Myocyte (in vitro differentiated cells): ENCODE measurements around the gene PHRF1. TPM values are rescaled to one million over a fixed set of nuclear protein-coding genes. Genes with fewer than 3 reads are reported as not detected.

Experiments used
- DNase-seq: peaks from one replicate; pipeline ENCODE4 v3.0.0-alpha.2; 2012; ENCODE audit warnings: low read depth
- total RNA-seq: library from RNA; depleted of rRNA; stranded (reverse); fragments of >200 nt; gene quantifications from 2 replicates; pipeline ENCODE4 v1.2.3, GENCODE V29; 2014

The PHRF1 gene
- total RNA-seq, 1 donor from 2014 or later, result 27.7 TPM

DNA sequence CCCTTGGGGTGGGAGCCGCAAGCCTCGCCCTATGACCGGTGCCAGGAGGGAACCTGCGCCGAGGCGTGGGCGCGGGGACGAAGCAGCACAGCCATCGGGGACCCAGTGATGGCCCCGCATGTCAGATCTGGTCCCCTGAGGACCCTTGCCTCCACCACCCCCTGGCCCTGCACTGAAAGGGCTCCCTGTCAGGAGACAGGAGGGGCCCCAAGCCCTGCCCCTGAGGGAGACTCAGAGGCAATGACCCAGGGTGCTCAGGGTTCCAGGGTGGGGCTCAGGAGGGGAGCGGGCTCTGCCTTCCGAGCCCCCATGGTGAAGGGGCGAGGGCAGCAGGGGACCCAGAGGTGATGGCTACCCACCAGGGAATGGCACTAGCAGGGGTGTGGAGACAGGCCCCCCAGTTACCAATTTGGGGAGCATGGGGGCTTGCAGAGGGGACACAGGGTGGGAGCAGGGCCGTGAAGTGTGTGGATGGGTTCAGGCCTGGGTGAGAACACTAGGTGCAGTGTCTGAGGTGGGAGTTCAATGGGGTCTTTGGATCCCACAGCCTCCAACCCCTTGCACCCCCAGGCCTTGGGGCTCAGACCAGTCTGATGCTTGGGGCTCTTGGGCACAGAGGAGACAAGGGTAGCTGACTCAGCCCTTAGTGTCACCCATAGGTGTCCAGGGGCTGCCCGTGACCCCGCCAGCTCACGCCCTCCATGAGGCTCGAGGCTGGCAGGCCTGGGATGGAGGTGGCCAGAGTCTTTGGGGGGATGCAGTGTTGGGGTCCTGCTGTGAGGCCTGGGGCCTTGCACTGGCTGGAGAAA lies 38.4 kb upstream of the PHRF1 start:
- no peak for DNase-seq

DNA sequence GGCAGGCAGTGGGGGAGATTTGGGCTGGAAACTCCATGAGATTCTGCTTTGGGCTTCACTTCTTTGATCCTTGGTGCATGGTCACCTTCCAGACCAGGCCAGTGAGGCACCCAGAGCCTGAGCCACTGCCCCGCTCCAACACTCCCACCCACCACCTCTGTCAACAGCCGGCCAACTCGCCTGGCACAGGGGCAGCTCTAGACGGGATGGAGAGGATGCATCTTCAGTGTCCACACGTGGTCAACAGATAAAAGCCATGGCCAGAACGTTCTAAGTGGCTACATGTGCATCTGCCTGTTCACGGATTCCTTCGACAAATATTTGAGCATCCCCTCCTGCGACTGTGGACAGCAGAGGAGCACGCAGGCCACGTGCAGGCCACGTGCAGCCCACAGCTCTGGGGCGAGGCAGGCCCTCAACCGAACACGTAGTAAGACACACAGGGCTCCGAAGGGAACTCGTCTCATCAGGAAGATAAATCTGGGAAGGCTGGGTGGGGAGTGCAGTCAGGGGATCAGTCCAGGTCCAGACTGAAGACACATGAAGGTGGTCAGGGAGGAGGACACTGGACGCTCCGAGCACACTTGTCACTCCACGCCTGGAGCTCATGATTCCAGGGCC lies 37.7 kb upstream of the PHRF1 start:
- no peak for DNase-seq

DNA sequence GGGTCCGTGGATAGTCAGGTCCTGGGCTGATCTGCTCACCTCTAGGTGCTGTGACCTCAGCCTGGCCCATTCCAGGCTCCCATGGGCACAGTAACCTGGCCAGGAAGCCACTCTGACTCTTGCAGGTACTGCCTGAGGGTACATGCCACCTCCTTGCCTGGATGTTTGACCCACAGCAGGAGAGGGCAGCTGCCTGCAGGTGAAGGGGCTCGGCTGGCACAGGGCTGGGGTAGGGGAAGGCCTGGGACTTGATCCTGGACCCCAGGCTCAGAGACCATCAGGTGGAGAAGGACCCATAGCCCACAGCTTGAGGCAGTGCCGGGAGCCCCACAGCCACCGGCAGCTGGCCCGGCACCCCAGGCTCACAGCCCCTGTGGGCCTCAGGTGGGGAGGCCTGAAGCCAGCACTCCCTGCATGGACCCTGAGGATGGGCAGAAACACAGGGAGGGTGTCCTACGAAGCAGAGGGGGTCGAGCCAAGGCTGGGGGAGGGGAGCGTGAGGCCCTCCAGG lies 36.2 kb upstream of the PHRF1 start:
- no peak for DNase-seq

DNA sequence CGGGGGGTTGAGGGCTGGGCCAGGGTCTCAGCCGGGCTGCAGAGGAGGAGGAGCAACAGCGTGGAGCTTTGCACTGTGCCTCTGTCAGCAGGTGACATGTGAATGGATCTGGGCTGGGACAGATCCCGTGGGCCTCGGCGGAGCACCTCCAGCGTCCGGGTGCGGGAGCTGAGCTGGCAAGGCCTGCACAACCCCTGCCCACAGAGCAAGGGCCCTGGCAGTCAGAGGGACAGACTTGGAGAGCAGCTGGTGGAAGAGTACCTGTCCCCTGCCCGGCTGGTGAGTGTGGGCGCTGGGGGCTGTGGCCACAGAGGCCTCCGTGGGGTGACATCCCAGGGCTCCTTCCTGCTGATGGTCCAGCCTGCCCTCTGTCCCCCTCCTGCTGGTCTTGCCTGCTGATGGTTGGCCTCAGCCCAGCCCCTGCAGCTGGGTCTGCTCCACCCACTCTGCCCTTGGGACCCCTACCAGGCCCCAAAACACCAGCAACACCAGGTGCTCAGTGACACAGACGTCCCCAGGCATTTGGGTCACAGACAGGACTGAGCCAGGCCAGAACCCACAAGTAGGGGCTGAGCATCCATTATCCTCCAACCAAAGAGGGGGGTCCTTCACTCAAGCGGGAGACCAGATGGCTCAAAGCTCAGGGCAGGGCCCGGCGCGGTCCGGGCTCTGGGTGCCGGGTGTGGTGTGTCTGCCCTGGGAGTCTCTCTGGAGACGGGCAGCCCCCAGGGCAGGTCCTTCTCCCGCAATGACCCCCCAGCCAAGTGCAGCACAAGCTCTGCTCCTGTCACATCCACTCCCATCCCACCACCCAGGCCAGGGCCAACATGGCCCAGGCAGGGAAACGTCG lies 35.5 kb upstream of the PHRF1 start:
- DNase-seq, result no peak

DNA sequence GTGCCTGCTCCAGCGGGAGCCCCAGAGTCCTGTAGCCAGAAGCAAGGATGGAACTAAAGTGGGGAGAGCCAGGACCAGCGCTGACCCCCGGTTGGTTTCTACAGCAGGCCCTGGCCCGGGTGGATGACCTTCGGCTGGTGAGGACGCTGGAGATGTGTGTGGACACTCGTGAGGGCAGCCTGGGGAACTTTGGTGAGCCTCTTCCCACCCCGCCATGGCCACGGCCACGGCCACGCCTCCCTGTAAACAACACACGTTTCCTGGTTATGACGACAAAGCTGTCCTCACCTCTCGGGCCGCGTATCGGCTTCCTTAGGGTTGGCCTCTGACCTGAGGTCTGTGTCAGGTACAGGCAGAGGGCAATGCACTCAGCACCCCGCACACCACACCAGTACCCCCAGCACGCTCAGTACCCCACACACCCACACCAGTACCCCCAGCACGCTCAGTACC lies 34.8 kb upstream of the PHRF1 start:
- DNase-seq, result no peak

DNA sequence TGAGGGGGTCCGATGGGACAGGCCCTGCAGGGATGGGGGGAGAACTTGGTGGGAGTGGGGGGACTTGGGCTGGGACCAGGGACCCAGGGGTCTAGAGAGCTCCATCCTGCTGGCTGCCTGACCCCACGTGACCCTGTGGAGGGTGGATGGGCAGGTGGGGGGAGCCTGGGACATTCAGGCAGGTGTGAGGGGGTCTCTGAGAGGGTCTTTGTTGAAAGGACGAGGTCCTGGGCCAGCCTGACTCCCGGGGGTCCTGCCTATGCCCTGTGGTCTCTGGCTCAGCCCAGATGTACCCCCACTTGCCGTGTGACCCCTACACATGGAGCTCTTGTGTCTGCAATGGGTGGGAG lies 31.5 kb upstream of the PHRF1 start:
- DNase-seq, result no peak

DNA sequence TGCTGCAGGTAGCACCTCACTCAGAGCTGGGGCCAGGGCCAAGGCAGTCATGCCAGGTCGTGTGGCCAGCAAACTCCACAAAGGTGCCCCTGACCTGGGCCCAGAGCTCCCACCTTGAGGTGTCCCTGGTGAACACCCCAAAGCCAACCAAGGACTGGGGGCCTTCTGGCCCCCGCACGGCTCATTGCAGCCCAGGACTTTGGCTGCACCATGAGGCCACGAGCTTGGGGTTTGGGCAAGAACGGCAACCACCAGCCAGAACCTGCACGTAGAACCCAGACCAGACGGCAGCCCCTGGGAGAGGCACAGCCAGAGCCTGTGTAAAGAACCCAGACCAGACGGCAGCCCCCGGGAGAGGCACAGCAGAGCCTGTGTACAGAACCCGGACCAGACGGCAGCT lies 31.1 kb upstream of the PHRF1 start:
- no peak for DNase-seq

DNA sequence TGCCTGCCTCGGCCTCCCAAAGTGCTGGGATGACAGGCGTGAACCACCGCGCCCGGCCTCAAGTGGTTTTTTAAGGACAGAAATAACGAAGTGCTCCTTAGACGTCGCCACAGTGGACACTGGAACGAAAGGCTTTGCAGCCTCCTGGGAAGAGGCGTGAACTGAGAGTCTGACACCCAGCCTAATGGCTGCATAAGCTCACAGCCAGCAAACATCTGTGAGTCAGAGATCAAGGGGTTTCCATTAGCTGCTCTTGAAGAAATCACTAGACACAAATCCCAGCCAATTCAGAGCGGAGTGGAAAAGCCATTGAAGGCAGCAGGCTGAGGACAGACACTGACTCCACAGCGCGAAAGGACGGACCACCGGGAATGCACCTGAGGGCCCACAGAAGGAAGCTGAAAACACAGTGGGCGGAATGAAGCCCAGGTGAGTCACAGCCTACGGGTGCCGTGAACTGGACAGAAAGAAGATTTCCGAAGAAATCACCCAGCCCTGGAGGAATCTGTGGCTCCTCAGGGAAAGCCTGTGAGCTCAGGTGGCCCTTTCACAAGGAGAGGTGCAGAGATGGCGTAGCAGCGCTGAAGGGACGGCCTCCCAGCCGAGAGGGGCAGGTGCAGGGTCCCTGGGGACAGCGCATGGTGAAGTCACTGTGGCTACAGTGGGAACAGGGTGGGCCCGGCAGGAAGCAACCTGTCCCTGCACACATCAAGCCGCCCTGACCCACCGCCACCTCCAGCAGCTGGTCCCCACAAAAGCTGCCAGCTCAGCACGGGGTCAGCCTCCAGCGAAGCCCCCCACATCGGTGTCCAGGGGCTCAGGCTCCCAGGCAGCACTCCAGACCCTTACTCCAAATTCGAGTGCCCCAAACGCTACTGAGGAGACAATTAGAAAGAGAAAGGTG lies 27.3 kb upstream of the PHRF1 start:
- DNase-seq, result no peak

DNA sequence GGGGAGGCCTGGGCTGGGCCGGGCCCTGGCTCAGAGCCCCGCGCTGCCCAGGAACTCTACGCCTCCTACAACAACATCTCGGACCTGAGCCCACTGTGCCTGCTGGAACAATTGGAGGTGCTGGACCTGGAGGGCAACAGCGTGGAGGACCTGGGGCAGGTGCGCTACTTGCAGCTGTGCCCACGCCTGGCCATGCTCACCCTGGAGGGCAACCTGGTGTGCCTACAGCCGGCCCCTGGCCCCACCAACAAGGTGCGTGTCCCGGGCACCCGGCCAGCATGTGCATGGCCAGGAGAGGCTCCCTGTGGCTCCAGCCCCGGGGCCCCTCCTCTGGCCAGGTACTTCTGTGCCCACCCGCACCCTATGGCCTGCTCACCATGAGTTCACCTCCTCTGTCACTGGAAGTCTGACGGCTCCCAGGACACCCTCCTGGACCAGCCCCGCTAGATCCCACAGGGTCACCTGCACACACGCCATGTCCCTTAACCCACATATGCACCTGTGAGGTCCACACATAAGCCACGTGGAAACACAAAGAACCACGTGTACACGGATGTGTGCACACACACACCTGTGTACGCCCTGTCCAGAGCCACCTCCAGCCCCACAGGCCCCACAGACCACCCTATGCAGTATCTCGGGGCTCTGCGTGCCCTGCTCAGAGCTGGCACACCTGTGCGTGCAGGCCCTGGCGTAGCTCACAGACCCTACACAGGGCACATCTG lies 26.1 kb upstream of the PHRF1 start:
- no peak for DNase-seq

DNA sequence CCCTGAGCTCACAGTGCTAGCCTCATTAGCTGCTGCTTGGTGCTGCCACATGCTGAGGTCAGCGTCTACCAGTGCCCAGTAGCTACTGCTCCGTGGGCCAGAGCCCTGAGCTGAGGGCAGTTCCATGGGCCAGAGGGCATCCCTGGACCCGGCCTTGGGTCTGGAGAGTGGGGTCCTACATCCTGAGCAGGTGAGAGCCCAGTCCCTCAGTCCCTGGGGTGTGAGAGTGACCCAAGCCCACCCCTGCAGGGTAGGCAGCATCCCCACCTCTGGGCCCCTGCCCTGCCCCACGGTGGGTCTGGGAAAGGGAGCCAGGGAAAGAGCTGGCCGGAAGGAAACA lies 25.6 kb upstream of the PHRF1 start:
- no peak for DNase-seq

DNA sequence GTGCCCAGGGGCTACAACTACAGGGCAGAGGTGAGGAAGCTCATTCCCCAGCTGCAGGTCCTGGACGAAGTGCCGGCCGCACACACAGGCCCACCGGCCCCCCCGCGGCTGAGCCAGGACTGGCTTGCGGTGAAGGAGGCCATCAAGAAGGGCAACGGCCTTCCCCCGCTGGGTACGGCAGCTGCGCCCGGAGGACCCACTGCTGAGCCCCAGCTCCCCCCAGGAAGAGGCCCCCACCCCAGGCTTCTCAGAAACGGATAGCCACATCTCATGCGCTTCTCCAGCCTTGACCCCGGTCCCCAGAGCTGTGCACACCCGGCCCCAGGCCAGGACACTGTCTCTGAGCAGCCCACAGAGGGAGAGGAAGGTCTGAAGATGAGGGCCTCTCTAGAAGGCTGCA lies 25.1 kb upstream of the PHRF1 start:
- no peak for DNase-seq

DNA sequence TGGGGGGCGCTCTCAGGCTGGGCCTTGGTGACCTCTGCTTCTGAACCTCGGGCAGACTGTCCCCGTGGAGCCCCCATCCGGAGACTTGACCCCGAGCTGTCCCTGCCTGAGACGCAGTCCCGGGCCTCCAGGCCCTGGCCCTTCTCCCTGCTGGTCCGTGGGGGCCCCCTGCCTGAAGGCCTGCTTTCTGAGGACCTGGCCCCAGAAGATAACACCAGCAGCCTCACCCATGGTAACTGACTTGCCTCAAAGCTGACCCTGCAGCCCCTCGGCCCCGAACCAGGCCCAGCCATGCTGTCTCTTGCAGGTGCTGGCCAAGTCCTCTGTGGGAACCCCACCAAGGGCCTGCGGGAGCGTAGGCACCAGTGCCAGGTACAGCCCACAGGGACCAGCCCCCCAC lies 24.7 kb upstream of the PHRF1 start:
- no peak for DNase-seq

DNA sequence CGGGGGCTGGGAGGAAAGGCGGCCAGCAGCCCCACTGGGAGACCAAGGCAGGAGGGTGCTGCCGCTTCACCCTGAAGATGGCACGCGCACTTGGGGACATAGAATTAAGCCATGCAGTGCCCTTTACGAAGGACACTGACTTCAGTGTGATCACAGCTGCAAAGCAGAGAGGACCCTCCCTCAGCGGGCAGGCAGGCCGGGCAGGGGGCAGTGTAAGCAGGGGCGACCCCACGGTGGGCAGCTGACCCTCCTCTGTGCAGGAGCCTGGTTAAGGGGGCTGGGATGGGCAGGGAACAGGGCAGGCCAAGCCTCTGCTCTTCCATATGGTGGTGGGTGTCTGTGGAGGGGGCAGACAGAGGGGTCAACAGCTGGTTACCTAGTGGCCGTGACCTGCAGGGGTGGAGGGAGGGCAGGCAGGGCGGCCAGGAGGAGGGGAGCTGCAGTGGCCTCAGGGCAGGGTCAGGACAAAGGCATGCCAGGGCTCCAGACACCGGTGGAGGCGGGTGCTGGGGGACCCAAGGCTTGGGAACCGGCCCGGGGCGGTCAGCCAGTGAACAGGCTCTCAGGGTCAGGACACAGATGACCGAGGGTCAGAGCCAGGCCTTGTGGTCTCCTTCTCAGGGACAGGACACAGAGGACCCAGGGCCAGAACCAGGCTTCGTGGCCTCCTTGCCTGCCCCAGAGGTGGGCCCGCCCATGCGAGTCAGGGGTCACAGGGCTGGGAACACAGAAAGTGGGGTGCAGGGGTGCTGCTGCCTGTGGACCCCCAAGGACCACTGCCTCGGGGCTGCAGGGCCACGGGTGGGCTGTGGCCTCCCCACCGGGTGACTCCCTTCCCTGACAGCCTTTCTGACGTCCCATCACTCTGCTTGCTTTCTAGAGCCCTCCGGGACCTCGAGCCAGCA lies 22.9 kb upstream of the PHRF1 start:
- DNase-seq, result no peak

DNA sequence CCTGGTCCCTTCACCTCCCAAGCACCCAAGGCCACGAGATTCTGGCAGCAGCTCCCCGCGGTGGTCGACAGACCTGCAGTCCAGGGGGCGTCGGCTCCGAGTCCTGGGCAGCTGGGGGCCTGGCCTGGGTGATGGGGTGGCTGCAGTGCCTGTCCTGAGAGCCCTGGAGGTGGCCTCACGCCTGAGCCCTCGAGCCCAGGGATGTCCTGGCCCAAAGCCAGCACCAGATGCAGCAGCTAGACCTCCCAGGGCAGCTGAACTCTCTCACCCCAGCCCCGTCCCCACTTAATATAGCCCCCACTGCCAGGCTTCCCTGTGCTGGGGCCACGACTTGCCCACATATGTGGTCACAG lies 22.3 kb upstream of the PHRF1 start:
- peak; percentile 15 for DNase-seq

DNA sequence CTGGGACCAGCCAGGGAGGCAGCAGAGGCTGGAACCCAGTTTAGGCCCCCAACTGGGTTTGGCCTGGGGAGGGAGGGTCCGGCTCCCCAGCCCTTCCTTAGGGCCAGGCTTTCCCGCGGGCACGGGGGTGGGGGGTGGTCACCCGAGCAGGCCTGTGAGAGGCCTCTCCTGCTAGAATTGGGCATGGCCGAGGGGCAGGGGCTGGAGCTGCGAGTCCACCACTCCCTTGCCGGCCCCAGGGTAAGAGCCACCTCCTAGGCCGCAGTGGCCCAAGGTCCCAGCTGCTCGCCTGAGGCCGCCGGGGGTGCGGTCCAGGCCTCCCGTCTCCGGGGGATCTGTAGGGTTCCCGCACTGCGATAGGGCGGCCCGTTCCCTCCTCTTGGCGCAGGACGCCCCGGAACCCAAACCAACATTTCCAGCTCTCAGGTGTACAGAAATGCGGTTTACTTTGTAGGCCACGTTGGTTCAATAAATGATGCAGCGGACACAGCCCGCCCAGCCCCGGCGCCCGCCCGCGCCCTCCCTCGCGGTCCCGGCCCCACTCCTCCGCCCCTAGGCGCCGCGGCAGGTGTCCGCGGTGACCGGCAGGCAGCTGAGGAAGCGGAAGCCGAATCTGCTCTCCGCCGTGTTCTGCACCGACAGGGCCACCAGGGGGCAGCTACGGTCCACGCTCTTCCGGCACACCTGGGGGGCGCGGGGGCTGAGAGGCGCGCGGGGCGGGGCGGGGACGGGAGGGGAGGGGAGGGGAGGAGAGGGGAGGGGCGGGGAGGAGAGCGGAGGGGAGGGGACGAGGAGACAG lies 21.6 kb upstream of the PHRF1 start:
- DNase-seq, result peak; percentile 58

DNA sequence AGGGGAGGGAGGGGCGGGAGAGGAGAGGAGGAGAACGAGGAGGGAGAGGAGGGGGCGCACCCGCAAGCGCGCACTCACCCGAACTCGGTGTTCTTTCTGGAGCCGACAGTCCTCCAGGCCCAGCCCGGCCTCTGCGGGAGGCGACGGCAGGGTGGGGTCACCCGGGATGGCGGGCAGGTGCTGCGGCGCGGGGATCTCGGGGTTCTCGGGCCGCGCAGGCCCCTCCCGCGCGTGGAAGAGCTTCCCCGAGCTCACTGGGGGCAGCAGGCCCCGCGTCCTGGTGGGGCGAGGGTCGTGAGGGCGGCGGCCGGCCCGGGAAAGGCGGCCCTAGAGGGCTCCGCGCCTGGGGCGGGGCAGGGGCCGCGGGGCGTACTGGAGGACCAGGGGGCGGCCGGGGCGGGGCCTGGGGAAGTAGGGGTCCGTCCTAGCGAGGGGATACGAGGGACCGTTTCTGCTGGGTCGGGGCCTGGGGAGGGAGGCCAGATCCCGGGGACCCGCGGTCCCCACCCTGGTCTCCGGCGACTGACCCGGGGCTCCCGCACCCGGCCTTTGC lies 21.0 kb upstream of the PHRF1 start:
- DNase-seq, result no peak

DNA sequence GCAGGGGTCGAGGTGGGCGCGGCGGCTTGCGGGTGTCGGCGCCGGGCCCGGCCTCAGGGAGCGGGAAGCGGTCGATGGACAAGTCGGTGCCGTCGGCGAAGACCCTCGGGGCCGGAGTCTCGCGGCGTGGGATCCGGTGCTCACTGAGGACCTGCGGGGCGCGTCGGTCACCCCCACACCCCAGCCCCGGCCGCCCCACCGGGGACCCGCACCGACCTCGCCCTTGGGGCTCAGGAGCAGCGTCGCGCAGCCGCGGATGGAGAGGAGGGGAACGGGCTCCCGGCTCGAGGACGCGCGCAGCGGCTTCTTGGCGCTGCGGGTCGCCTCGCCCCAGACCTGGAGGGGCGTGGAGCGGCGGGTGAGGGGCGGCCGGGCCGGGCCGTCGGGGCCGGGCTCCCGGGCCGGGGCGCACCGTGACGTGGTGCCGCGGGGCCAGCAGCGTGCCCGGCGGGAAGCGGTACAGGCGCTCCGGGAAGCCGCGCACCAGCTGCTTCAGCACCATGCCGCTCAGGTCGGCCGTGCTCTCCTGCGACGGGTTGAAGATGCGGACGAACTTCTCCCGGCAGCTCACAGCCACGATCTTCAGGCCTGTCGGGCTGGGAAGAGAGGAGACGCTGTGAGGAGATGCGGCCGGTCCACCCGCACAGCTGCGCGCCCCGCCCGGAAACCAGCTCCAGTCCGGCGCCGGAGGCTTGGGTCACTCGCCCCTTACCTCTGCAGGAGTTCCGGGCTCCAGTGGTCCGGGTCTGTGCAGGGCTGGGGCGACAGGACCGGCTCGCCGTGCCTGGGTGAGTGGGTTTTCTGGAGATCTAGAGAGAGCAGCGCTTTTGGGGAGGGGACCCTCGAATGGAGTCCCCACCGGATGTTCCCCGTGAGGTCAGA lies 20.2 kb upstream of the PHRF1 start:
- no peak for DNase-seq
